SK-N-SH treated with all-trans-retinoic acid at 6 μM for 48 hours (cell line): ENCODE results near the gene SLC27A5.

Experiments used
- ATAC-seq: fragments of 200-7000 bp; cut with Tn5 transposase; 3 replicates; pipeline ENCODE4 v1.9.1; 2020; ENCODE audit warnings: mild to moderate bottlenecking, moderate library complexity
- ARNTL ChIP-seq: fragments of 450-650 bp; formaldehyde crosslinking; IDR thresholded peaks from 2 replicates; pipeline ENCODE4 v1.5.0; 2020; ENCODE audit warnings: low read depth, mild to moderate bottlenecking, moderate library complexity, borderline replicate concordance
- BACH2 ChIP-seq: fragments of 250-450 bp; sonication (Bioruptor Pico); IDR thresholded peaks from 2 replicates; pipeline ENCODE4 v1.9.0; 2021; ENCODE audit warnings: mild to moderate bottlenecking, borderline replicate concordance
- CREB5 ChIP-seq: fragments of 250-450 bp; sonication (Bioruptor Pico); IDR thresholded peaks from 2 replicates; pipeline ENCODE4 v1.5.1; 2020; ENCODE audit warnings: low read depth, mild to moderate bottlenecking, moderate library complexity
- CSDC2 ChIP-seq: fragments of 250-450 bp; sonication (Bioruptor Pico); IDR thresholded peaks from 2 replicates; pipeline ENCODE4 v1.5.0; 2020; ENCODE audit warnings: mild to moderate bottlenecking, moderate library complexity
- ESRRG ChIP-seq: fragments of 250-450 bp; sonication (Bioruptor Pico); IDR thresholded peaks from 2 replicates; pipeline ENCODE4 v1.6.1; 2021; ENCODE audit warnings: mild to moderate bottlenecking
- GLIS3 ChIP-seq: fragments of 250-450 bp; sonication (Bioruptor Pico); IDR thresholded peaks from 2 replicates; pipeline ENCODE4 v1.5.0; 2020; ENCODE audit warnings: mild to moderate bottlenecking, moderate library complexity
- ISL1 ChIP-seq: fragments of 250-450 bp; sonication (Bioruptor Pico); IDR thresholded peaks from 2 replicates; pipeline ENCODE4 v2.1.2; 2022; ENCODE audit warnings: mild to moderate bottlenecking, moderate library complexity
- PATZ1 ChIP-seq: fragments of 250-450 bp; sonication (Bioruptor Pico); IDR thresholded peaks from 2 replicates; pipeline ENCODE4 v1.8.0; 2020; ENCODE audit warnings: mild to moderate bottlenecking, moderate library complexity, borderline replicate concordance
- POU6F1 ChIP-seq: fragments of 250-450 bp; sonication (Bioruptor Pico); IDR thresholded peaks from 2 replicates; pipeline ENCODE4 v1.8.0; 2021; ENCODE audit warnings: low read depth, mild to moderate bottlenecking, moderate library complexity, borderline replicate concordance
- PPARA ChIP-seq: fragments of 250-450 bp; sonication (Bioruptor Pico); IDR thresholded peaks from 2 replicates; pipeline ENCODE4 v1.5.0; 2020; ENCODE audit warnings: mild to moderate bottlenecking, borderline replicate concordance
- RARB ChIP-seq: fragments of 250-450 bp; sonication (Bioruptor Pico); IDR thresholded peaks from 2 replicates; pipeline ENCODE4 v1.8.0; 2021; ENCODE audit warnings: mild to moderate bottlenecking, moderate library complexity
- SNAI2 ChIP-seq: fragments of 250-450 bp; sonication (Bioruptor Pico); IDR thresholded peaks from 2 replicates; pipeline ENCODE4 v1.5.0; 2020; ENCODE audit warnings: mild to moderate bottlenecking, moderate library complexity
- TCF4 ChIP-seq: fragments of 250-450 bp; sonication (Bioruptor Pico); IDR thresholded peaks from 2 replicates; pipeline ENCODE4 v1.8.0; 2021; ENCODE audit warnings: mild to moderate bottlenecking, moderate library complexity, borderline replicate concordance
- TOX ChIP-seq: fragments of 250-450 bp; sonication (Bioruptor Pico); IDR thresholded peaks from 2 replicates; pipeline ENCODE4 v1.8.0; 2021; ENCODE audit warnings: mild to moderate bottlenecking, moderate library complexity, borderline replicate concordance
- TSHZ2 ChIP-seq: fragments of 250-450 bp; sonication (Bioruptor Pico); IDR thresholded peaks from 2 replicates; pipeline ENCODE4 v1.5.0; 2020; ENCODE audit warnings: mild to moderate bottlenecking, moderate library complexity
- ZC3H10 ChIP-seq: fragments of 250-450 bp; sonication (Bioruptor Pico); IDR thresholded peaks from 2 replicates; pipeline ENCODE4 v1.5.1; 2021; ENCODE audit warnings: mild to moderate bottlenecking, moderate library complexity
- ZFP3 ChIP-seq: fragments of 250-450 bp; sonication (Bioruptor Pico); IDR thresholded peaks from 2 replicates; pipeline ENCODE4 v1.5.0; 2020; ENCODE audit warnings: mild to moderate bottlenecking, moderate library complexity
- ZFP30 ChIP-seq: fragments of 450-650 bp; formaldehyde crosslinking; IDR thresholded peaks from 2 replicates; pipeline ENCODE4 v1.5.0; 2022; ENCODE audit warnings: mild to moderate bottlenecking, moderate library complexity
- ZNF70 ChIP-seq: fragments of 450-650 bp; formaldehyde crosslinking; IDR thresholded peaks from 2 replicates; pipeline ENCODE4 v1.5.0; 2020; ENCODE audit warnings: mild to moderate bottlenecking, moderate library complexity
- ZNF8 ChIP-seq: fragments of 450-650 bp; formaldehyde crosslinking; IDR thresholded peaks from 2 replicates; pipeline ENCODE4 v1.5.0; 2020; ENCODE audit warnings: mild to moderate bottlenecking, moderate library complexity

The SLC27A5 gene

GRCh38 chr19:58549664-58550361, 38.0 kb upstream of the SLC27A5 start:
- TF ChIP-seq PPARA (CRISPR knock-in tag) (no peak), ZNF8 (no peak), TCF4 (CRISPR knock-in tag) (no peak), ZC3H10 (no peak), SNAI2 (CRISPR knock-in tag) (no peak), PATZ1 (no peak), ZNF70 (no peak), CSDC2 (CRISPR knock-in tag) (no peak), POU6F1 (no peak), TOX (CRISPR knock-in tag) (no peak), ISL1 (no peak), ARNTL (CRISPR knock-in tag) (no peak), RARB (CRISPR knock-in tag) (no peak), GLIS3 (no peak), CREB5 (CRISPR knock-in tag) (no peak)
- no peak for ATAC-seq

GRCh38 chr19:58548859-58549663, 37.3 kb upstream of the SLC27A5 start:
- TF ChIP-seq GLIS3 (no peak), TSHZ2 (CRISPR knock-in tag) (no peak), ZNF70 (no peak), ISL1 (no peak), BACH2 (CRISPR knock-in tag) (no peak), ZC3H10 (no peak), ZFP3 (CRISPR knock-in tag) (no peak), SNAI2 (CRISPR knock-in tag) (no peak), TCF4 (CRISPR knock-in tag) (no peak), ESRRG (no peak)
- no peak for ATAC-seq

- ATAC-seq: no peak
- TF ChIP-seq ZC3H10 (no peak), RARB (CRISPR knock-in tag) (no peak), GLIS3 (no peak), PPARA (CRISPR knock-in tag) (no peak), TOX (CRISPR knock-in tag) (no peak), ZFP30 (CRISPR knock-in tag) (no peak), SNAI2 (CRISPR knock-in tag) (no peak), POU6F1 (no peak), CREB5 (CRISPR knock-in tag) (no peak), ISL1 (no peak), ZNF70 (no peak), BACH2 (CRISPR knock-in tag) (no peak), TCF4 (CRISPR knock-in tag) (no peak), ARNTL (CRISPR knock-in tag) (no peak), ZFP3 (CRISPR knock-in tag) (no peak)
- TF ChIP-seq, all 23 proteins: peak for 0
Measured at GRCh38 chr19:58547323-58548312, 35.8 kb upstream of the SLC27A5 start.
